Right lobe of liver (tissue), 6 donors: ENCODE data around the gene DEDD. TPM values are rescaled to one million over a fixed set of nuclear protein-coding genes. Genes with fewer than 3 reads are reported as not detected.

ENCODE experiments used
- ATAC-seq, 4 donors: fragments of 200-7000 bp; cut with Tn5 transposase; one replicate each; pipeline ENCODE4 v1.9.1; 2020; ENCODE audit warnings: mild to moderate bottlenecking in 4 of 4, moderate library complexity in 4 of 4
- DNase-seq, 3 donors: peaks; one replicate each; pipeline ENCODE4 v3.0.0-alpha.2; 2020
- H3K27ac ChIP-seq, 3 donors: fragments of 200-600 bp; one replicate each; pipeline ENCODE4 v1.8.0; 2022
- H3K27me3 ChIP-seq, 2 donors: fragments of 200-600 bp; one replicate each; pipeline ENCODE4 v1.8.0; 2022
- H3K36me3 ChIP-seq, 4 donors: fragments of 200-600 bp; sonication (generic) in 1 of 4; one replicate each; pipeline versions ENCODE4 v1.5.1 to v1.8.0; 2017 to 2022; ENCODE audit warnings: control low read depth in 1 of 4
- H3K4me1 ChIP-seq, 4 donors: fragments of 200-600 bp; sonication (generic) in 1 of 4; one replicate each; pipeline versions ENCODE4 v1.5.1 to v1.8.0; 2017 to 2022; ENCODE audit warnings: control low read depth in 1 of 4
- H3K4me3 ChIP-seq, 3 donors: fragments of 200-600 bp; one replicate each; pipeline ENCODE4 v1.8.0; 2022
- H3K9me3 ChIP-seq, 4 donors: fragments of 200-600 bp; sonication (generic) in 1 of 4; one replicate each; pipeline versions ENCODE4 v1.5.1 to v1.8.0; 2017 to 2022; ENCODE audit warnings: control low read depth in 1 of 4
- CTCF ChIP-seq, 4 donors: fragments of 200-600 bp in 3 of 4; fragments of 450-650 bp in 1 of 4; IDR thresholded peaks; one replicate each; pipeline versions ENCODE4 v1.5.1 to v1.8.0; 2016 to 2022; ENCODE audit warnings: antibody characterized with exemption in 4 of 4, mild to moderate bottlenecking in 2 of 4
- POLR2A ChIP-seq: fragments of 450-650 bp; IDR thresholded peaks from one replicate; pipeline ENCODE4 v1.6.1; 2017; ENCODE audit warnings: antibody characterized with exemption, mild to moderate bottlenecking
- WGBS: methylation state at CpG from one replicate; pipeline ENCODE4 v1.1.6; 2018; ENCODE audit warnings: low coverage, low lambda C conversion rate; ENCODE audit not compliant: insufficient coverage; ENCODE audit errors: missing lambda C conversion rate; 5-methylcytosine and 5-hydroxymethylcytosine counted together
- intact Hi-C, 2 donors: fragments of 100-400 bp; cut with DNase I; formaldehyde crosslinking; loops; one replicate each; pipeline versions ENCODE4 v1.11.2 to v1.14.1; 2022
- total RNA-seq, 6 experiments: library from RNA; depleted of rRNA in 2 of 6; stranded (reverse); fragments of >200 nt in 2 of 6; fragmentation: NEBNext Ultra II Directional in 3 of 6; extraction: Animal tissue kit (Norgen Biotek cat#: 25700) in 3 of 6; gene quantifications; one replicate each; pipeline versions ENCODE4 v1.1.0 to v1.2.4, GENCODE V29; 2016 to 2023
- donor health status: DM: no; HTN: yes; CAD: no.
- donor health status: DM: no; HTN: no; CAD: no.
- donor health status: DM: no; HTN: no; CAD: no.
- donor health status: DM: no; HTN: yes; CAD: no.
- donor health status: DM: no; HTN: yes; CAD: no.

The DEDD gene
- total RNA-seq, 6 experiments from 2014 or later, result 13.8 to 22.0 (median 16.6) TPM

GRCh38 chr1:161089938-161090337 is 42.5 kb downstream of the DEDD start:
- no peaks in the 10 kb centered on the region for H3K9me3 ChIP-seq
- intact Hi-C loops, result no loop called here
- H3K4me3 ChIP-seq, result no peak overlapping the region
- 100% methylated on average over 2 of the region's 5 CpGs for WGBS
- H3K27ac ChIP-seq, result no peak overlapping the region
- TF ChIP-seq POLR2A (no peak), CTCF (IDR thresholded peaks at IDR 0.05) (no peak)
- H3K27me3 ChIP-seq, result no peaks in the 10 kb centered on the region
- ATAC-seq (no peak), DNase-seq (no peak)
- H3K4me1 ChIP-seq, result no peaks in the 10 kb centered on the region
- no peaks in the 10 kb centered on the region for H3K36me3 ChIP-seq

- Histone ChIP-seq H3K27me3 (no peaks in the 10 kb centered on the region), H3K27ac (no peak within 1 kb of the TSS), H3K36me3 (no peaks in the 10 kb centered on the region), H3K9me3 (no peaks in the 10 kb centered on the region), H3K4me3 (no peak within 1 kb of the TSS), H3K4me1 (no peaks in the 10 kb centered on the region)
- TF ChIP-seq CTCF (IDR thresholded peaks at IDR 0.05) (no peak), POLR2A (no peak)
- intact Hi-C loops, result no loop called here
- DNase-seq (no peak), ATAC-seq (no peak)
- WGBS, result 71% methylated on average over 10 of the region's 22 CpGs
Observed at GRCh38 chr1:161089251-161089924, 43.1 kb downstream of the DEDD start, which contains the start of gene NECTIN4. NECTIN4 (minus strand) TSS chr1:161089558; CDS start chr1:161089296, 262 bp downstream.

GRCh38 chr1:161088587-161089110 is 43.8 kb downstream of the DEDD start:
- H3K4me3 ChIP-seq, result no peak overlapping the region

GRCh38 chr1:161086457-161086856 is 46.0 kb downstream of the DEDD start:
- 0% methylated on average over 1 of the region's 4 CpGs for WGBS
- H3K4me1 ChIP-seq, result no peaks in the 10 kb centered on the region
- intact Hi-C loops, result no loop called here
- H3K9me3 ChIP-seq, result no peaks in the 10 kb centered on the region
- TF ChIP-seq POLR2A (no peak), CTCF (IDR thresholded peaks at IDR 0.05) (no peak)
- H3K27me3 ChIP-seq, result no peaks in the 10 kb centered on the region
- ATAC-seq, result no peak
- H3K36me3 ChIP-seq, result no peaks in the 10 kb centered on the region
- no peak for DNase-seq
- no peak overlapping the region for H3K4me3 ChIP-seq
- H3K27ac ChIP-seq, result no peak overlapping the region

More at GRCh38 chr1:161088587-161089110, 43.8 kb downstream of the DEDD start:
- no peak for DNase-seq
- no peaks in the 10 kb centered on the region for H3K27me3 ChIP-seq
- WGBS, result 80% methylated on average over 1 of the region's 3 CpGs
- TF ChIP-seq POLR2A, result no peak
- H3K36me3 ChIP-seq, result no peaks in the 10 kb centered on the region
- H3K4me1 ChIP-seq, result no peaks in the 10 kb centered on the region
- H3K9me3 ChIP-seq, result no peaks in the 10 kb centered on the region
- ATAC-seq, result peak in 1 of 4 donors; percentile 37
- no peak overlapping the region for H3K27ac ChIP-seq
- intact Hi-C loops, result no loop called here

GRCh38 chr1:161085165-161085564 is 47.3 kb downstream of the DEDD start:
- TF ChIP-seq CTCF (IDR thresholded peaks at IDR 0.05) (no peak), POLR2A (no peak)
- Histone ChIP-seq H3K4me3 (no peak overlapping the region), H3K4me1 (no peaks in the 10 kb centered on the region), H3K9me3 (no peaks in the 10 kb centered on the region), H3K27ac (no peak overlapping the region), H3K36me3 (no peaks in the 10 kb centered on the region), H3K27me3 (no peaks in the 10 kb centered on the region)
- 40% methylated on average over 2 of the region's 2 CpGs for WGBS
- DNase-seq, result no peak
- intact Hi-C loops, result no loop called here
- ATAC-seq, result no peak
